ENCODE measurements around the gene CATSPERD. TPM values are rescaled to one million over a fixed set of nuclear protein-coding genes. Genes with fewer than 3 reads are reported as not detected.

CATSPERD gene
- polyA plus RNA-seq, 3 donors: not detected

- Mint-ChIP-seq H3K9me3 (peaks cover 0 to 5% (median 0%) of the 10 kb centered on the region in 7 donors), H3K27me3 (ENCODE audit: low read depth in 3 of 3) (peaks cover 0 to 3% (median 1%) of the 10 kb centered on the region in 3 donors), H3K4me1 (peaks cover 6% of the 10 kb centered on the region), H3K36me3 (peaks cover 40 to 60% of the 10 kb centered on the region in 2 donors), H3K4me3 (no peak overlapping the region), H3K27ac (peak overlapping the region in 3 of 7 donors; percentile 30 to 46 (median 36))
- H3K9ac ChIP-seq (ENCODE audit: insufficient read depth, low read length, poor library complexity, severe bottlenecking): no peak overlapping the region
- WGBS (ENCODE audit: insufficient coverage): 97% methylated on average over 41 of the region's 44 CpGs
- peaks cover 22% of the 10 kb centered on the region for H4K20me1 ChIP-seq (ENCODE audit: insufficient read depth, low read length)
- H3K27me3 ChIP-seq (ENCODE audit: control insufficient read depth in 2 of 2, insufficient read depth in 2 of 2, low read length in 2 of 2): no peaks in the 10 kb centered on the region
- peaks cover 6 to 13% of the 10 kb centered on the region in 2 donors for H3K4me1 ChIP-seq (ENCODE audit: control insufficient read depth in 1 of 2, insufficient read depth in 2 of 2, low read length in 2 of 2)
- no peak for DNase-seq
- intact Hi-C loops (cut with micrococcal nuclease): no loop called here
- no peak overlapping the region for H3K4me2 ChIP-seq (replicated peaks; ENCODE audit: extremely low read depth, low read length, poor library complexity, severe bottlenecking)
- H3K79me2 ChIP-seq (ENCODE audit: insufficient read depth, low read length): peaks cover 8% of the 10 kb centered on the region
- H3K4me3 ChIP-seq (replicated peaks in 1 of 3; ENCODE audit: low read depth in 2 of 3, low read length in 3 of 3): no peak overlapping the region
- TF ChIP-seq CTCF (IDR thresholded peaks at IDR 0.05): no peak
- no peak overlapping the region for H2AFZ ChIP-seq (ENCODE audit: insufficient read depth, low read depth, low read length, poor library complexity, severe bottlenecking)
- H3K36me3 ChIP-seq (replicated peaks in 1 of 2; ENCODE audit: control insufficient read depth in 1 of 2, insufficient read depth in 2 of 2, low read length in 2 of 2): peaks cover 58 to 63% of the 10 kb centered on the region in 2 donors
- no peak overlapping the region for H3K27ac ChIP-seq (ENCODE audit: low read depth in 1 of 2, low read length in 2 of 2)
- H3K9me3 ChIP-seq (replicated peaks in 1 of 2; ENCODE audit: control insufficient read depth in 1 of 2, insufficient read depth in 1 of 2, low read length in 2 of 2): peaks cover 0 to 4% of the 10 kb centered on the region in 2 donors
These were observed 66.4 kb downstream of the CATSPERD start for GRCh38 chr19:5786593-5787408.

GRCh38 chr19:5787409-5788182 lies 67.2 kb downstream of the CATSPERD start:
- intact Hi-C loops (cut with micrococcal nuclease): no loop called here
- peak overlapping the region in 1 of 7 donors; percentile 15 for H3K27ac Mint-ChIP-seq
- Histone ChIP-seq H3K27me3 (ENCODE audit: control insufficient read depth in 2 of 2, insufficient read depth in 2 of 2, low read length in 2 of 2) (no peaks in the 10 kb centered on the region), H3K4me1 (ENCODE audit: control insufficient read depth in 1 of 2, insufficient read depth in 2 of 2, low read length in 2 of 2) (peaks cover 6 to 13% of the 10 kb centered on the region in 2 donors), H3K9me3 (replicated peaks in 1 of 2; ENCODE audit: control insufficient read depth in 1 of 2, insufficient read depth in 1 of 2, low read length in 2 of 2) (peaks cover 0 to 7% of the 10 kb centered on the region in 2 donors), H3K4me2 (replicated peaks; ENCODE audit: extremely low read depth, low read length, poor library complexity, severe bottlenecking) (no peak overlapping the region), H3K27ac (ENCODE audit: low read depth in 1 of 2, low read length in 2 of 2) (no peak overlapping the region), H3K79me2 (ENCODE audit: insufficient read depth, low read length) (peaks cover 8% of the 10 kb centered on the region), H3K9ac (ENCODE audit: insufficient read depth, low read length, poor library complexity, severe bottlenecking) (no peak overlapping the region), H2AFZ (ENCODE audit: insufficient read depth, low read depth, low read length, poor library complexity, severe bottlenecking) (no peak overlapping the region), H4K20me1 (ENCODE audit: insufficient read depth, low read length) (peaks cover 22% of the 10 kb centered on the region), H3K4me3 (replicated peaks in 1 of 3; ENCODE audit: low read depth in 2 of 3, low read length in 3 of 3) (no peak overlapping the region), H3K36me3 (replicated peaks in 1 of 2; ENCODE audit: control insufficient read depth in 1 of 2, insufficient read depth in 2 of 2, low read length in 2 of 2) (peaks cover 58 to 63% of the 10 kb centered on the region in 2 donors)
- peaks cover 0 to 3% (median 1%) of the 10 kb centered on the region in 3 donors for H3K27me3 Mint-ChIP-seq (ENCODE audit: low read depth in 3 of 3)
- no peak for TF ChIP-seq CTCF (IDR thresholded peaks at IDR 0.05)
- peaks cover 40 to 60% of the 10 kb centered on the region in 2 donors for H3K36me3 Mint-ChIP-seq
- peaks cover 0 to 7% (median 0%) of the 10 kb centered on the region in 7 donors for H3K9me3 Mint-ChIP-seq
- no peak overlapping the region for H3K4me3 Mint-ChIP-seq
- no peak for DNase-seq
- WGBS (ENCODE audit: insufficient coverage): 97% methylated on average over 28 of the region's 39 CpGs
- peaks cover 6% of the 10 kb centered on the region for H3K4me1 Mint-ChIP-seq
